HG03520 (cell line): ENCODE measurements around the gene INPP5E.

Experiments
- ATAC-seq: cut with Tn5 transposase; IDR thresholded peaks from one replicate; pipeline ENCODE4 v1.9.1; 2021; ENCODE audit warnings: mild to moderate bottlenecking, moderate library complexity; ENCODE audit not compliant: unreplicated experiment

The INPP5E gene

GRCh38 chr9:136439481-136440408 is at the start of gene INPP5E:
Gene INPP5E (minus strand): TSS chr9:136439845. CDS start chr9:136439419, 426 bp downstream.
- peak; percentile 66 for ATAC-seq

GRCh38 chr9:136488247-136489214 is 48.9 kb upstream of the INPP5E start:
- no peak for ATAC-seq

DNA sequence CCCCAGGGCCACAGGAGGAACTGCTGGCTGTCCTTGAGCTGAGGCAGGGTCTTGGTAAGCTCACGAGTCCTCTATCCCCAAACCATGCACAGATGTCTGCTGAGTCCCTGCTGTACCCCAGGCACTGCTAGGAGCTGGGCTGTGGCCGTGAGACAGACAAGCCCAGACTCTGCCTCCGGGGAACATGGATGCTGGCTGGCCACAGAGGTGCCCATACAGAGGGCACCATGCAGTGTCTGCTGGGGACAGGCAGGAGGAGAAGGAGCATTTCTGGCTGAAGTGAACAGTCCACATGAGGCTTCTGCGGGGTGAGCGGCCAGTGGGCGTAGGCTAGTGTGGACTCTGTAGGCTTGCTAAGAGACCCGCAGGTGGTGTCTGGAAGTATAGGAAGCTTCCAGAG is 48.0 kb upstream of the INPP5E start:
- no peak for ATAC-seq

- no peak for ATAC-seq
These were observed 47.4 kb upstream of the INPP5E start for GRCh38 chr9:136486823-136487620.

- no peak for ATAC-seq
These were observed 46.5 kb upstream of the INPP5E start for GRCh38 chr9:136486131-136486530.

GRCh38 chr9:136485049-136486045 is 45.7 kb upstream of the INPP5E start:
- no peak for ATAC-seq

DNA sequence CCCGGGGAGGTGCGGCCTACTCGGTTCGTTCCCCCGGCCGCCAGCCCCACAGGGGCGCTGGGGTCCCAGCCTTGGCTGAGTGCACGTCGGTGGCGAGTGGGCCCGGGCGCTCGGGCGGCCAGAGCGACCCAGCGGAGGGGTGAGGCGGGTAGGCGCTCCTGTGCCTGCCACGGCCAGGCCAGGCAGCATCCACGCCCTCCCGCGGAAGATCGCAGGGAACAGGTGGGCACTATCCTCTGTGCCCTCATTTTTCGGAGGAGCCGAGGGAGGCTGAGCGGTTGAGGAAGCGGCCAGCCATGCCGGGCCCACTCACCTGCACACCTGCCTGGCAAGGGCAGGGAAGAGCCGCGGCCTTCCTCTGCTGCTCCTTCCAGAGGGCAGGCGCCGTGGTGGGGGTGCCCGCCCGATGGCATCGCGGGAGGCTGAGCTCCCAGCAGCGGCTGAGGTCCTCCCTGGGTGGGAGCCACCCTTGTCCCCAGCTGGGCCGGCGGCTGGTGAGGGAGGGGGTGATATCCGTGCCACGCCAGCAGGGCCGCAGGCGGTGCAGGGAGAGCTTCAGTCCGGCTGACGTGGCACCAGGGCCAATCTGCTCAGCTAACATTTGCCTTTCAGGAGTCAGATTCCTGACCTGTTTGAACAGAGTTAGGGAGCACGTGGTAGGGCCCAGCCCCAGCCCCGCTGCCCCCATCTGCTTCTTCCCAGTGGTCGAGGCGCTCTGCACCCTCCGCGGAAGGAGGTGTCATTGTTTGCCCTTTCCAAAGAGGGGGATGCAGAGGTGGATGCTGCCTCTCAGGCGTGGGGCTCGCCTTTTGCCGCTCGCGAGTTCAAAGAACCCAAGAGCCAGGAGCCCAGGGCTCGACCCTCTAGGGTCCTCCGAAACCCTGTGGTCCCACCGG is 44.8 kb upstream of the INPP5E start:
- ATAC-seq, result no peak

- peak; percentile 58 for ATAC-seq
These were observed 44.0 kb upstream of the INPP5E start for GRCh38 chr9:136483589-136484152.

GRCh38 chr9:136482793-136483588 is 43.3 kb upstream of the INPP5E start, which contains the start of gene SEC16A:
Gene SEC16A (minus strand): TSS chr9:136483040. CDS start chr9:136477615, 5,425 bp downstream.
- ATAC-seq, result peak; percentile 44

- no peak for ATAC-seq
These were observed 42.6 kb upstream of the INPP5E start for GRCh38 chr9:136482046-136482792.

GRCh38 chr9:136481558-136481957 is 41.9 kb upstream of the INPP5E start:
- no peak for ATAC-seq

GRCh38 chr9:136476369-136477150 is 36.9 kb upstream of the INPP5E start:
- no peak for ATAC-seq

DNA sequence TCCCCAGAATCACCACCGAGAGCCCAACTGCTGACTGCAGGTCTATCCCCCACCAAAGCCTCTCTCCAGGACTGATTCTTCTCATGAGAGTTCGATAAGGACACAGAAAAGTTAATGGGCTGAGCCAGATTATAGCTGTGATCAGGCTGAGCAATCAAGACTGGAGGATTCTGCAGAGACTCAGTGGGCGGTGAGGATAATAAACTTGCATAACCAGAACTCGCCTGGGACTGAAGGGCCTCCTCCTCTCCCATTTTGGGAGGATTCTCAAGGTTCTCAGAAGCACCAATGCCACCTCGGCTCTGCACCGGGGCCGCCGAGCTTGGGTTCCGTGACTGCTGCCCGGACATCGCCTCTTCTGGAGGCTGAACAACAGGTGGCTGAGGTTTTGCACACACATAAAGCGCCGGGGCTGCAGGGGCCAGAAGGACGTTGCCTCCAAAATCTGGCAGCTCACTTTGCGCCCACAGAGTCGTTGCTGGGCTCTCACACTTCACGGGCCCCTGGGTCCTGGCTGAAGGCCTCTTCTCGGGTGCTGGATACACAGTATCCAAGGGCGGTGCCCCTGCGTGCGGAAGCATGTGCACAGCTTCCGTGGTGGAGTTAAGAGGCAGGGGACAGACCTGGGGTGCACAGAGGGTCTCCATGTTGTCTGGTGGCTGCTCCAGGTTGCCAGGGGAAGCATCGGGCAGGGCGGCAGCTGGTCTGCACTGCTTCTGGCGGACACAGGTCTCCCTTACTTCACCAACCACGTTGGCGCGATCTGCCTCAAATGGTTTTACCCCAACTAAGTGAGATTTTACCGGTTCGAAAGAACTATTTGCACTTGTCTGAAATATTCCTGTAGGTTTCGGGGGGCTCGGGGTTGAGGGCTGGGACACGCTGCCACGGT is 35.6 kb upstream of the INPP5E start:
- ATAC-seq, result no peak

GRCh38 chr9:136474021-136474640 is 34.5 kb upstream of the INPP5E start:
- no peak for ATAC-seq
